ENCODE results near the gene LACTBL1.
A peak's percentile ranks its signal among the peaks of the same experiment; 100 is the strongest.

LACTBL1 gene, protein sequence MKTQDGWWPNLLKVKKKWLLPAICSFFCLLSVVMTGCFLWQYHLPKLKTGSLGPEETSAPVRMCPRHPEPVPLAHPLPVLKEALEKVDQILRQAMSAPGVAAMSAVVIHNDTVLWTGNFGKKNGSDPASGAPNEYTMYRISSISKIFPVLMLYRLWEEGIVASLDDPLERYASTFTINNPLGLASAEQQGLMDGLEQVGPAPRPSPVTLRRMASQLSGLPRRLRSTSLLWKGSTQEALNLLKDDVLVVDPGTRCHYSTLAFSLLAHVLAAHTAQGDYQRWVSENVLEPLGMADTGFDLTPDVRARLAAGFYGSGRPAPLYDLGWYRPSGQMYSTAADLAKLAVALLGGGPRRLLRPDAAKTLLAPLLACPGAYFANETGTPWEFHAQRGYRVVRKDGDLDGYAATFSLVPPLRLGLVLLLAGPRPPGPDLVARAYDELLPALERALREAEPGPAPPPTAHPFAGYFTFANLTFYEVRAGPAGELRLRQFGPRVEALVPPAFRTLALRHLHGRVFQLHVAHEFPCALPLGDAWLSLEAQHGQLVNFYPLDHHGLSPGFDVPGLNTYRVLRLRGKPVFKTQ

DNA sequence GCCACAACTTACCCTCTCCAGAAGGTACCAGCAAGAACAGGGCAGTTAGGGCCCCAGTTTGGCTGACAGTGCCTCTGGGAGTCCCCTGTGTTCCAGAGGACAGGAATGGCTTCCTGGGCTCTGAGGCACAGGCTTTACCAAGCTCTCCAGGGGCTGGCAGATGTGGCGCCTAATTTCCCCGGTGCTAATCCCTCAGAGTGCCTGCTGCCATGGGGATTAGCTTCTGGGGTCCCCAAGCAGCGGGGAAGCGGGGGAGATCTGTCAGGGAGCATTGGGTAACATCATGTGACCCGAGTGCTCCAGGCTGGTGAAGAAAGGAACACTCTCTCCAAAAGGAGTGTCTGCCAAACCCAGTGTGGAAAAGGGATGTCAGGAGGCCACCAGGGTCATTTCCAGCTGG, at the start of gene LACTBL1:
Gene LACTBL1 (minus strand): TSS at position 107 of the 400 bp plus-strand sequence. CDS start 550 bp downstream, outside the sequence.
- no peaks in the 10 kb centered on the region for H3K27me3 ChIP-seq (ENCODE audit: insufficient read depth, low read depth, severe bottlenecking)
- H3K27ac ChIP-seq = peak within 1 kb of the TSS; percentile 95
- no peaks in the 10 kb centered on the region for H3K36me3 ChIP-seq
- TF ChIP-seq, protein P1, sequence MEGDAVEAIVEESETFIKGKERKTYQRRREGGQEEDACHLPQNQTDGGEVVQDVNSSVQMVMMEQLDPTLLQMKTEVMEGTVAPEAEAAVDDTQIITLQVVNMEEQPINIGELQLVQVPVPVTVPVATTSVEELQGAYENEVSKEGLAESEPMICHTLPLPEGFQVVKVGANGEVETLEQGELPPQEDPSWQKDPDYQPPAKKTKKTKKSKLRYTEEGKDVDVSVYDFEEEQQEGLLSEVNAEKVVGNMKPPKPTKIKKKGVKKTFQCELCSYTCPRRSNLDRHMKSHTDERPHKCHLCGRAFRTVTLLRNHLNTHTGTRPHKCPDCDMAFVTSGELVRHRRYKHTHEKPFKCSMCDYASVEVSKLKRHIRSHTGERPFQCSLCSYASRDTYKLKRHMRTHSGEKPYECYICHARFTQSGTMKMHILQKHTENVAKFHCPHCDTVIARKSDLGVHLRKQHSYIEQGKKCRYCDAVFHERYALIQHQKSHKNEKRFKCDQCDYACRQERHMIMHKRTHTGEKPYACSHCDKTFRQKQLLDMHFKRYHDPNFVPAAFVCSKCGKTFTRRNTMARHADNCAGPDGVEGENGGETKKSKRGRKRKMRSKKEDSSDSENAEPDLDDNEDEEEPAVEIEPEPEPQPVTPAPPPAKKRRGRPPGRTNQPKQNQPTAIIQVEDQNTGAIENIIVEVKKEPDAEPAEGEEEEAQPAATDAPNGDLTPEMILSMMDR (IDR thresholded peaks at IDR 0.05; ENCODE audit: low read depth, low read length) = no peak
- H3K4me3 ChIP-seq (ENCODE audit: low read depth, low read length) = no peak within 1 kb of the TSS
- peak; percentile 76 for DNase-seq
- H3K9me3 ChIP-seq (ENCODE audit: severe bottlenecking) = no peaks in the 10 kb centered on the region

DNA sequence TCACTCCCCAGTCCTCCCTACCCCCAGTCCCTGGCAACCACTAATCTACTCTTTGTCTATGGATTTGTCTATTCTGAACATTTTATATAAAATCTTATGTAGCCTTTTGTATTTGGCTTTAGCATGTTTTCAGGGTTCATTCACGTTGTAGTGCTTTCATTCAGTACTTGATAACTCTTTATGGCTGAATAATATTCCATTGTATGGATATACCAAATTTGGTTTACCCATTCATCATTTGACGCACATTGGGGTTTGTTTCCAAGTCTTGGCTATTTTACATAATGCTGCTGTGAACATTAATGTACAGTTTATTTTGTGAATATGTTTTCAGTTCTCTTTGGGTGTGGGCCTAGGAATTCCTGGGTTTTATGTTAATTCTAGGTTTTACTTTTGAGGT, 49.2 kb upstream of the LACTBL1 start:
- Histone ChIP-seq H3K27ac (no peak overlapping the region), H3K9me3 (ENCODE audit: severe bottlenecking) (peaks cover 14% of the 10 kb centered on the region), H3K27me3 (ENCODE audit: insufficient read depth, low read depth, severe bottlenecking) (no peaks in the 10 kb centered on the region), H3K4me3 (ENCODE audit: low read depth, low read length) (no peak overlapping the region), H3K36me3 (peaks cover 28% of the 10 kb centered on the region)
- TF ChIP-seq, protein P1 (IDR thresholded peaks at IDR 0.05; ENCODE audit: low read depth, low read length) = no peak
- DNase-seq = no peak

DNA sequence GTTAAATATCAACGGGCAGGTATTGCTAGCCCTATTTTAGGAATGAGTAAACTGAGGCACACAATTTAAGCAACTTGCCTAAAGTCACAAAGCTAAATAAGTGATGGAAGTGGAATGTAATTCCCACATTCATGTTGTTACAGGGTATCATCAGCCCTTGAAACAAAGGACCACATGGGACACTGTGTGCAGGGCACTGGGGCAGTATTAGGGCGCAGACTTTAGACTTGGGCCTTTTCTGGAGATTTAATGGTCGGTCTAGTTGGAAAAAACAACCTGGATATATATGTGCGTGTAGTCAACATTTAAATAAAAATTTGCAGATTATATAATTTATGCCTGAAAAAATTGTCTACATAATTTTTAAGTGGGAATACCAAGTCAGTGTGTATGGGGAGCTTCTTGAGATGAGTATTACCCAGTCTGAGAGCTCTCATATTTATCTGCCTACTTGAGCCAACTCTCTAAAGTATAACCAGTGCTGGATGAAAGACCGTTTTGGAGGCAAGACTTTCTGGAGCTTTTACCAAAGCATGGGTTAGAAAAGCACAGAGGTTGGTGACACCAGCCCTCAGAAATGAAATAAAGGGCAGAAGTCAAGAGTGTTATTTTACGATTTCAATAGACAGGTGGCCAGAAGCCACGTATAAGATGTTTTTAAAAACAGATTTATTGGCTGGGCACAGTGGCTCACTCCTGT, 48.2 kb upstream of the LACTBL1 start:
- DNase-seq = no peak
- TF ChIP-seq, protein P1 (IDR thresholded peaks at IDR 0.05; ENCODE audit: low read depth, low read length) = no peak
- Histone ChIP-seq H3K27me3 (ENCODE audit: insufficient read depth, low read depth, severe bottlenecking) (no peaks in the 10 kb centered on the region), H3K9me3 (ENCODE audit: severe bottlenecking) (peaks cover 14% of the 10 kb centered on the region), H3K4me3 (ENCODE audit: low read depth, low read length) (peak overlapping the region; percentile 99), H3K36me3 (peaks cover 28% of the 10 kb centered on the region), H3K27ac (peak overlapping the region; percentile 93)

DNA sequence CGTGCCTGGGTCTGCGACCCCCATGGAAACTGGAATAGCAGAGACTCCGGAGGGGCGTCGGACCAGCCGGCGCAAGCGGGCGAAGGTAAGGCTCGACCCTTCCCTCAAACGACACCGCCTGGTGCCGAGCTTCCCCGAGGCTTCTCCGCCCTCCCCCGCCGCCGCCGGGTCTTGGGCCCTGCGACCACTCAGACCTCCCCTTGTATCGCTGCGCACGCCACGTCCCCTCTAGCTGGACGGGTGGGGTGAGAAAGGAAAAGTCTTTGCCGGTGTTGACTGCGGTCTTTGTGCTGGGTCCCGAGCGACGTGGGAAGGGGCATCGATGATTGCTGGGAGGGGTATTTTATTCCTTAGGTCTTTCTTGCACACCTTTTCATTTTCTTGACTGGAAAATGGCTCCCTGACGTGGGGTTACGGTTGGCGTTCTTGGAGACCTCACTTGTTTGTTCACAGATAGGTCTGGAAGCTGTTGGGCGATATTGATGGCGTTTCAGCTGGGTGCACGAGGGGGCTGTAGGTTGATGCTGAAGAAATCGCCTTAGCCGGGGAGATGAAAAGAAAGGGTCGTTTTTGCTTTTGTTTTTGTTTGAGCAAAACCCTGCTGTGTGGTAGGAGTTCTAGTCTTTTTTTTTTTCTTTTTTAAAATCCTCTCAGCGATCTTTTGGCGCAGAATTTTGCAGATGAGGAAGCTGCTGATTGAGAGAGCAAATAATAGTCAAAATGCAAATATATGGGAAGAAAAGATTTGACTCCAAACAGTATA, 47.4 kb upstream of the LACTBL1 start:
- H3K4me3 ChIP-seq (ENCODE audit: low read depth, low read length) = peak overlapping the region; percentile 99
- H3K27ac ChIP-seq = peak overlapping the region; percentile 93
- DNase-seq = peak; percentile 41
- no peaks in the 10 kb centered on the region for H3K27me3 ChIP-seq (ENCODE audit: insufficient read depth, low read depth, severe bottlenecking)
- peaks cover 28% of the 10 kb centered on the region for H3K36me3 ChIP-seq
- TF ChIP-seq, protein P1 (IDR thresholded peaks at IDR 0.05; ENCODE audit: low read depth, low read length) = no peak
- peaks cover 14% of the 10 kb centered on the region for H3K9me3 ChIP-seq (ENCODE audit: severe bottlenecking)

DNA sequence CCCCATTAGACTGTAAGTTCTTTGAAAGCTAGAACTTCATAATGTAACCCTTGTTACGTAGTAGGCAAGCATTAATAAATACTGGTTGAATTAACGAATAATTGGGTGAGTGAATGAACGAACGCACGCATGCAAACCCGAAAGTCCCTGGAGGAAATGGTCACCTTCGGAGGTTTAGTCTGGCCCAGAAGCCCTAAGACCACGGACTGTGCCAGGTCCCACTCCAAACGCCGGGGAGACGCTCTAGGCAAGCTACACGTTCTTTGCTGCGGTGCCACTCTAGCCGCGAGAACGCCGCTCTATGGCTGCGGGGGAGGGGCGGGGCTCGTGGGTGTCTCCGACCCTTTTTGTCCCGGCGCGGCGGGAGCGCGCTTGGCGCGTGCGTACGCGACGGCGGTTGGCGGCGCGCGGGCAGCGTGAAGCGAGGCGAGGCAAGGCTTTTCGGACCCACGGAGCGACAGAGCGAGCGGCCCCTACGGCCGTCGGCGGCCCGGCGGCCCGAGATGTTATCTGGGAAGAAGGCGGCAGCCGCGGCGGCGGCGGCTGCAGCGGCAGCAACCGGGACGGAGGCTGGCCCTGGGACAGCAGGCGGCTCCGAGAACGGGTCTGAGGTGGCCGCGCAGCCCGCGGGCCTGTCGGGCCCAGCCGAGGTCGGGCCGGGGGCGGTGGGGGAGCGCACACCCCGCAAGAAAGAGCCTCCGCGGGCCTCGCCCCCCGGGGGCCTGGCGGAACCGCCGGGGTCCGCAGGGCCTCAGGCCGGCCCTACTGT, 46.6 kb upstream of the LACTBL1 start, which contains the start of gene KDM1A:
Gene KDM1A (plus strand): TSS at position 375 of the 769 bp plus-strand sequence. CDS start 129 bp downstream, at position 504.
- peak within 1 kb of the TSS; percentile 99 for H3K4me3 ChIP-seq (ENCODE audit: low read depth, low read length)
- H3K9me3 ChIP-seq (ENCODE audit: severe bottlenecking) = peaks cover 14% of the 10 kb centered on the region
- H3K27ac ChIP-seq = peak within 1 kb of the TSS; percentile 93
- H3K27me3 ChIP-seq (ENCODE audit: insufficient read depth, low read depth, severe bottlenecking) = no peaks in the 10 kb centered on the region
- TF ChIP-seq, protein P1 (IDR thresholded peaks at IDR 0.05; ENCODE audit: low read depth, low read length) = peak; percentile 41; the same call in 1 of the 2 replicates
- peak; percentile 99 for DNase-seq
- peaks cover 28% of the 10 kb centered on the region for H3K36me3 ChIP-seq
